Measurements from ENCODE around the gene MATN1.

MATN1 gene

GRCh38 chr1:30730346-30731108 is 7.1 kb upstream of the MATN1 start:
- DNase-seq: no peak

GRCh38 chr1:30729901-30730300 is 6.5 kb upstream of the MATN1 start:
- no peak for DNase-seq

GRCh38 chr1:30728832-30729638 is 5.7 kb upstream of the MATN1 start:
- no peak for DNase-seq

- no peak for DNase-seq
These were observed 5.0 kb upstream of the MATN1 start for GRCh38 chr1:30728340-30728739.

GRCh38 chr1:30727824-30728223 is 4.4 kb upstream of the MATN1 start:
- DNase-seq: no peak

GRCh38 chr1:30726773-30727684 is 3.6 kb upstream of the MATN1 start:
- DNase-seq: no peak

- no peak for DNase-seq
These were observed 2.9 kb upstream of the MATN1 start for GRCh38 chr1:30726236-30726635.

GRCh38 chr1:30725450-30726095 is 2.2 kb upstream of the MATN1 start:
- no peak for DNase-seq

GRCh38 chr1:30724655-30725421 is 1.5 kb upstream of the MATN1 start:
- DNase-seq: no peak

GRCh38 chr1:30724175-30724574 is 790 bp upstream of the MATN1 start:
- no peak for DNase-seq

- no peak for DNase-seq
These were observed 1.4 kb downstream of the MATN1 start for GRCh38 chr1:30721812-30722537.

GRCh38 chr1:30721341-30721793 is 2.0 kb downstream of the MATN1 start:
- DNase-seq: no peak

GRCh38 chr1:30720271-30721223 is 2.8 kb downstream of the MATN1 start:
- DNase-seq: no peak

GRCh38 chr1:30719406-30720270 is 3.7 kb downstream of the MATN1 start:
- no peak for DNase-seq

GRCh38 chr1:30718636-30719405 is 4.6 kb downstream of the MATN1 start:
- DNase-seq: peak; percentile 84

GRCh38 chr1:30718091-30718635 is 5.2 kb downstream of the MATN1 start:
- peak; percentile 90 for DNase-seq

- no peak for DNase-seq
These were observed 6.7 kb downstream of the MATN1 start for GRCh38 chr1:30716646-30717045.

GRCh38 chr1:30715886-30716285 is 7.5 kb downstream of the MATN1 start:
- DNase-seq: no peak
